ENCODE results near the gene KDM4C.
"Not testable (repeated sequence)": the region's sequence is repeated elsewhere in the genome, so short reads cannot be mapped to it uniquely, and the experiment has no call there.

KDM4C gene

DNA sequence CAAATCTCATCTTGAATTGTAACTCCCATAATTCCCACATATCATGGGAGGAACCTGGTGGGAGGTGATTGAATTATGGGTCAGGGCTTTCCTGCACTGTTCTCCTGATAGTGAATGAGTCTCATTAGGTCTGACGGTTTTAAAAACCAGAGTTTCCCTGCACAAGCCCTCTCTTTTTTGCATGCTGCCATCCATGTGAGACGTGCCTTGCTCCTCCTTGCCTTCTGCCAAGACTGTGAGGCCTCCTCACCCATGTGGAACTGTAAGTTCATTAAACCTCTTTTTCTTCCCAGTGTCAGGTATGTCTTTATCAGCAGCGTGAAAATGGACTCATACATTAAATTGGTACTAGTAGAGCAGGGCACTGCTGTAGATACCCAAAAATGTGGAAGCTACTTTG, 22.4 kb upstream of the KDM4C start:
- no peak for FAIRE-seq

DNA sequence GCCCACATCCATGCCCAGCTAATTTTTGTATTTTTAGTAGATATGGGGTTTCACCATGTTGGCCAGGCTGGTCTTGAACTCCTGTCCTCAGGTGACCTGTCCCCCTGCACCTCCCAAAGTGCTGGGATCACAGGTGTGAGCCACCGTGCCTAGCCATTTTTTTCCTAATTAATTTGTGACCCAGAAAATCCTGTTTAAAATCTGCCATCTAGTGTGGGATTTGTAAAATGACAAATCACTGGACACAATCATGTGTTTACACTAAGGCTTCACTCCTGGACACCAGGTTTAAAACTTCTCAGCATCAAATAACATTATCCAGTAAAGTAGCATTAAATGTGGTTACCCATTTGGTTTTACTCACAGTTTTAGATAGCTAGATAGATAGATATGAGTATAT, 18.6 kb upstream of the KDM4C start:
- TF ChIP-seq POLR2A (IDR thresholded peaks at IDR 0.05; ENCODE audit: low read depth, low read length) (no peak), TAF1 (IDR thresholded peaks at IDR 0.05; ENCODE audit: borderline replicate concordance, low read depth, low read length) (no peak), POLR2AphosphoS5 (IDR thresholded peaks at IDR 0.05; ENCODE audit: low read depth, low read length) (no peak)
- peak; percentile 64 for FAIRE-seq
- no peak for DNase-seq (ENCODE audit: insufficient read length)

More for the DNA sequence above, 22.4 kb upstream of the KDM4C start:
- no peak for DNase-seq (ENCODE audit: insufficient read length)
- TF ChIP-seq POLR2AphosphoS5 (IDR thresholded peaks at IDR 0.05; ENCODE audit: low read depth, low read length) = no peak

DNA sequence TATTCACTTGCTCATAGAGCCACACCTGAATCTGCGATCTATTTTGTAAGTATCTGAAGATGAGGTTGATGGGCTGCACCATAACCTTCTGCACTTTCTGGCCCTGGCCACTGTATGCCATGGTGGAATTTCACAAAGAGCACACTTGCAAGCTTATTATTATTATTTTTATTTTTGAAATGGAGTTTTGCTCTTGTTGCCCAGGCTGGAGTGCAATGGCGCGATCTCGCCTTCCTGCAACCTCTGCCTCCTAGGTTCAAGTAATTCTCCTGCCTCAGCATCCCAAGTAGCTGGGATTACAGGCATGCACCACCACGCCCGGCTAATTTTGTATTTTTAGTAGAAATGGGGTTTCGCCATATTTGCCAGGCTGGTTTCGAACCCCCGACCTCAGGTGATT, 8.9 kb upstream of the KDM4C start:
- FAIRE-seq; DNase-seq (ENCODE audit: insufficient read length): not testable (repeated sequence)

DNA sequence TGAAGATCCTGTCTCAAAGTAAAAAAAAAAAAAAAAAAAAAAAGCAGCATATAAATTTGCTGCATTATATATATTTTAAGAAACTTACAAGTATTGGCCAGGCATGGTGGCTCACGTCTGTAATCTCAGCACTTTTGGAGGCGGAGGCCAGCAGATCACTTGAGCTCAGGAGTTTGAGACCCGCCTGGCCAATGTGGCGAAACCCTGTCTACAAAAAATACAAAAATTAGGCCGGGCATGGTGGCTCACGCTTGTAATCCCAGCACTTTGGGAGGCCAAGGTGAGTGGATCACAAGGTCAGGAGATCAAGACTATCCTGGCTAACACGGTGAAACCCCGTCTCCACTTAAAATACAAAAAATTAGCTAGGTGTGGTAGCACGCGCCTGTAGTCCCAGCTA, 2.9 kb upstream of the KDM4C start:
- FAIRE-seq; DNase-seq (ENCODE audit: insufficient read length): not testable (repeated sequence)

DNA sequence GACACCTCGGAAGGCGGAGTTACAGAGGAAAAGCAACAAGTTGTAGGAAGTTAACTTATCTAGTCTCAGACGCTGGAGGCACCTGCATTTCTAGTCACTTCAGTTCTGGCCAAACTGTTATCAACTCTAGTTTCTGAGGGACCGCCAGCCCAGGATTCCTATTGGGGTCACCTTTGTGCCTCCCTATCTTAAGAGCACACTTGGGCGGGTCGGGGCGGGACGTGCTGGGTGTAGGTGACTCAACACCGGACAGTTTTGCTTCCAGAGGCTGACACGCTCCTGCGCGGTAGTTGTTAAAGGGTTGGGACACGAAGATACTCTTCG, 679 bp upstream of the KDM4C start:
- TF ChIP-seq POLR2AphosphoS5 (IDR thresholded peaks at IDR 0.05; ENCODE audit: low read depth, low read length) (no peak), TAF1 (IDR thresholded peaks at IDR 0.05; ENCODE audit: borderline replicate concordance, low read depth, low read length) (no peak), POLR2A (IDR thresholded peaks at IDR 0.05; ENCODE audit: low read depth, low read length) (no peak)
- FAIRE-seq = no peak
- DNase-seq (ENCODE audit: insufficient read length) = peak; percentile 47

DNA sequence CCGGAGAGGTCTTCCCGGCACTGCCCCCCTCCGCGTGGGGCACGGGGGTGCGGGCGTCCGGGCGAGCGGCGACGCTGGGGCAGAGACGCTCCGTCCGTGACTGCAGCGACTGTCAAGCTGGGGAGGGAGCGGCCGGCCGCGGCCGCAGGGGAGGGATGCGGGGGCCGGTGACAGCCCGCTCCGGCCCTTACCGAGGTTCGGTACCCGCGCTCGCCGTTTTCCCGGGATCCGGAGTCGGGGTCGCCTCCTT, 400 bp downstream of the KDM4C start:
- DNase-seq (ENCODE audit: insufficient read length) = peak; percentile 38

DNA sequence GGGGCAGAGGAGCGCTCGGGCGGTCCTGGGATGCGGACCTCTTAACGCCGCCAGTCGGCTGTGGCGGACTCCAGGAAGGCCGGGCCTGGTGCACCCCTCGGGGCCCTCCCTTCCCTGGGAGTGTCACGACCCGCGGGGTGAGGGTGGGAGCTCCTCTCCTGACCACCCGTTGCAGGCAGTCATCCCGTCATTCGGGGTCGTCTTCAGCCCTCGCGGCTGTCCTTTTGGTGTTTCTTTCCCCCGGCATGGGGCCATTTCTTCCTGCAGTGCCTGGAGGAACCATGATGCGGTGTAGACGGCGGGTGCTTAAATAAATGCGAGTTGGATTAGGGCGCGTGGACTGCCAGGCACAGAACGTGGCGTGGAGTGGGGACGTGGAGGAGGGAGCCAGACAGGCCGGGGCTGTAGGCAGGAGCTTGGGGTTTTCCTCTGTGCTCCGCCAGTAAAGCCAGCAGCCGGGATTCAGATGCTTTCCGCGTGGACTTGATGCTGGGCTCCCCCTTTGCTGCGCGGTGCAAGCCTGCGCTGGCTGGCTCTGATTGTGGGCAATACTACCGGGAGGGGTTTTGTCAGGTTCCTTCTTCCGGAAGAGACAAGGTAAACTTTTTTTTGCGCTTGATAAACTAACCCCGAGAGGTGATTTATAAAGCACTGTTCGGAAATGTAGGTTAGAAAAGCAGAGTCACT, 868 bp downstream of the KDM4C start:
- TF ChIP-seq POLR2AphosphoS5 (IDR thresholded peaks at IDR 0.05; ENCODE audit: low read depth, low read length) (no peak; the same call in 1 of the 2 replicates), POLR2A (IDR thresholded peaks at IDR 0.05; ENCODE audit: low read depth, low read length) (peak; percentile 51), TAF1 (IDR thresholded peaks at IDR 0.05; ENCODE audit: borderline replicate concordance, low read depth, low read length) (0 out of 2 replicates have a peak, but pooled peaks have one; percentile 21)
- DNase-seq (ENCODE audit: insufficient read length) (peak; percentile 36), FAIRE-seq (peak; percentile 74)

More for the DNA sequence above, 400 bp downstream of the KDM4C start:
- FAIRE-seq = no peak
- TF ChIP-seq TAF1 (IDR thresholded peaks at IDR 0.05; ENCODE audit: borderline replicate concordance, low read depth, low read length) (no peak), POLR2AphosphoS5 (IDR thresholded peaks at IDR 0.05; ENCODE audit: low read depth, low read length) (no peak), POLR2A (IDR thresholded peaks at IDR 0.05; ENCODE audit: low read depth, low read length) (no peak)

DNA sequence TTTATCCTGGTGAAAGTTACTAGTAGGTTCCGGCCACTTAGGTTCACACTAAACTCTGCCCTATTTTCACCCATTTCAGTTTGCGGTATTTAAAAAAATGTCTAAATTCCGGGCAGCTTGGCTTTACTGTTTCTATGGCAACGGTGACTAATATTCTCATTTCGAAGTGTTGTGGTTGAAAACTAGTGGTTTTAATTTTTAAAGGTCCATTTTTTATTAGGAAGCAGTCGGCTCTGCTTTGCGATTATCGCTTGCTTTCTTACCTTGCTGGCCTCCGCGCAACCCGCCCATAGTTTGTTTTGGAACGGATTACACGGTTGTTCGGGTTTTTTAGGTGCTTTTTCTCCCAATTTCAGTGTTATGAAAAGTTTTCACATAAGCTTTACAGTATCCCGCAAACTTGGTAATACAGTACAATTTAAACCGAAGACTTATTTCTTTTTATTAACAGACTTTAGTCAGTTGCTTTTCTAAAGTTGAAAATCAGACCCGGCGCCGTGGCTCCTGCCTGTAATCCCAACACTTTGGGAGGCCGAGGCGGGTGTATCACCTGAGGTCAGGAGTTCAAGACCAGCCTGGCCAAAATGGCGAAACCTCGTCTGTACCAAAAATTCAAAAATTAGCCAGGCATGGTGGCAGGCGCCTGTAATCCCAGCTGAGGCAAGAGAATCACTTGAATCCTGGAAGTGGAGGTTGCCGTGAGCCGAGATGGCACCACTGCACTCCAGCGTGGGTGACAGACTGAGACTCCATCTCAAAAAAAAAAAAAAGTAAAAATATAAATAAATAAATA, 1.6 kb downstream of the KDM4C start:
- no peak for DNase-seq (ENCODE audit: insufficient read length)
- TF ChIP-seq POLR2AphosphoS5 (IDR thresholded peaks at IDR 0.05; ENCODE audit: low read depth, low read length) = no peak
- no peak for TF ChIP-seq POLR2A (IDR thresholded peaks at IDR 0.05; ENCODE audit: low read depth, low read length)
- no peak for TF ChIP-seq TAF1 (IDR thresholded peaks at IDR 0.05; ENCODE audit: borderline replicate concordance, low read depth, low read length)
- FAIRE-seq = no peak

DNA sequence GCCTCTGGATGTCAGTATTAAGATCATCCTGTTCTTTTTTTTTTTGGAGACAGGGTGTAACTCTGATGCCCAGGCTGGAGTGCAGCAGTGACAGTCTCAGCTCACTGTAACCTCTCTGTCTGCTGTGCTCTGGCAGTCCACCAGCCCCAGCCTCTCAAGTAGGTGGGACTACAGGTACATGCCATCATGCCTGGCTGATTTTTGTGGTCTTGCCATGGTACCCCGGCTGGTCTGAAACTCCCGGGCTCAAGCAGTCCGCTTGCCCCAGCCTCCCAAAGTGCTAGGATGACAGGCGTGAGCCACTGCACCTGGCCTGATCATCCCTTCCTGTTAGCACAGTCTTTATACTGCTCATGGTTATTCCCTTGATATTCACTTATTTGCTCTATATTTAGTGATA, 3.5 kb downstream of the KDM4C start:
- no peak for DNase-seq (ENCODE audit: insufficient read length)
- no peak for TF ChIP-seq POLR2AphosphoS5 (IDR thresholded peaks at IDR 0.05; ENCODE audit: low read depth, low read length)
- TF ChIP-seq POLR2A (IDR thresholded peaks at IDR 0.05; ENCODE audit: low read depth, low read length) = no peak
- FAIRE-seq = no peak

DNA sequence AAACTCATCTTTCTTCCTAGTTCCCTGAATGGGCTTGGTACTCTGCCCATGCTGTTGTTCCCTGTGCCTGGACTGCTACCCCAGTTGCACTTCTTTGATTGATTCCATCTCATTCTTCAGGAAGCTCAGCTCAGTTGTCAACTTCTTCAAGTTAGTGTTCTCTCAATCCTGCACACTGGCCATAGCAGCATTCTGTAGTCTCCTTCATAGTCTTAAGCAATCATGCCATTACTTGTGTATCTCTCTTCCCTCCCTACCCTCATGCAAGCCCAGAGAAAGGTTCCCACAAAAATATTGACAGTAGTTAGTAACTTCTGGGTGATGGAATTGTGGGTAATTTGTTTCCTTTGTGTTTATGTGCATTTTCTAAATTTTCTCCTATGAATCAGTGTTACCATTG, 5.5 kb downstream of the KDM4C start:
- DNase-seq (ENCODE audit: insufficient read length) (no peak), FAIRE-seq (no peak)
- TF ChIP-seq TAF1 (IDR thresholded peaks at IDR 0.05; ENCODE audit: borderline replicate concordance, low read depth, low read length) (no peak), POLR2A (IDR thresholded peaks at IDR 0.05; ENCODE audit: low read depth, low read length) (no peak), POLR2AphosphoS5 (IDR thresholded peaks at IDR 0.05; ENCODE audit: low read depth, low read length) (no peak)

DNA sequence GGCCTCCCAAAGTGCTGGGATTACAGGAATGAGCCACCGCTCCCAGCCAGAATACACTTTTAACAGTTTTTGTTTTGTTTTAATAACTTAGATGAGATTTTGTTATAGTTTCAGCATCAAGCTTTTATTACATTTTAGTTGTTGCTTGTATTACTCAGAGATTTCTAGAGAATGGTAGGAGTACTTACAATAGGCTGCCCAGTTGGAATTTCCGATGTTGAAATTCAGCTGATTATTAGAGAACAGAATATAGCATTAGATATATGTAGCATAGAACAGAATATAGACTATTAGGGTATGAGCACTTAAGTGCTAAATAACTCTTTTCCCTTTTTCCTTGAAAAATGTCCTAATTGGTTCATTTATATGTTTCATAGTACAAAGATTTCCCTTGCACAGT, 6.2 kb downstream of the KDM4C start:
- TF ChIP-seq POLR2A (IDR thresholded peaks at IDR 0.05; ENCODE audit: low read depth, low read length) = no peak
- no peak for TF ChIP-seq TAF1 (IDR thresholded peaks at IDR 0.05; ENCODE audit: borderline replicate concordance, low read depth, low read length)
- TF ChIP-seq POLR2AphosphoS5 (IDR thresholded peaks at IDR 0.05; ENCODE audit: low read depth, low read length) = no peak
- FAIRE-seq (no peak), DNase-seq (ENCODE audit: insufficient read length) (no peak)

DNA sequence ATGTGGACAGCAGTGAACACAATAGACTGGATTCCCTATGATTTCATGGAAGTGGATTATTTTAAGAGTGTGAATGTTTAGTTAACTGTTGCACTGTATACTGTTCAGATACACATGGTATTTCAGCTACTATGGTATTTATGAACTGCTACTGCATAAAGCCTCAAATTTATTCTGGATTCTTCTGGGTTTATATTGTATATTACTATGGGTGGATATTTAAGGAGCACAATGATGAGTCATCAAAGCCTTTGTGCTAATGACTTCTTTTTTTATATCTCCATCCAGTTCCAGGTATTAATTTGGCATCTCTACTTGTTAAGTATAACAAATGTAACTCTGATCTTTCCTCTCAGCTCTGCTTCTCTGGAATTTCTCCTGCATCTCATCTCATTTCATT, 6.8 kb downstream of the KDM4C start:
- TF ChIP-seq POLR2AphosphoS5 (IDR thresholded peaks at IDR 0.05; ENCODE audit: low read depth, low read length) = no peak
- DNase-seq (ENCODE audit: insufficient read length) (no peak), FAIRE-seq (no peak)

DNA sequence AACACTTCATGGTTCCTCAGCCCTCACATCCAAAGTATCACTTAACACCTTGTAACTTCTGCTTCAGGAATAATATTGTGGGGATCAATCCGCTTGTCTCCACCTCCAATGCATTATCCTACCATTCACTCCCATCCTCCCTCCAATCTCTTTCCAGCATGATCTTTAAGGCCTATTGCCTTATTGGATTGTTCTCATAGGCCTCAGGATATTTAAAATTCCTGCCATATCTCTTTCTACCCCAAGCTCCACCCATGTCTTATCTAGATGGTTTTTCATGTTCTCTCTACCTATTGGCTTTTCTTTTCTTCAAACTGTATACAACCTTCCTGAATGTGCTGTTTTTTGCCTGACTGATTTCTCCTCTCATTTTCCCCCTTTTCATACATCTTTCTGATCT, 7.2 kb downstream of the KDM4C start:
- DNase-seq (ENCODE audit: insufficient read length) (no peak), FAIRE-seq (peak; percentile 21)
- no peak for TF ChIP-seq POLR2A (IDR thresholded peaks at IDR 0.05; ENCODE audit: low read depth, low read length)
- no peak for TF ChIP-seq TAF1 (IDR thresholded peaks at IDR 0.05; ENCODE audit: borderline replicate concordance, low read depth, low read length)
